Breast epithelium (tissue), 4 donors: ENCODE measurements around the gene SARS2. TPM values are rescaled to one million over a fixed set of nuclear protein-coding genes. Genes with fewer than 3 reads are reported as not detected.

Source experiments
- DNase-seq, 2 donors: peaks; one replicate each; pipeline ENCODE4 v3.0.0-alpha.2; 2019; ENCODE audit warnings: low spot score in 2 of 2
- H3K27ac ChIP-seq, 2 donors: fragments of 200-600 bp; sonication (generic) in 1 of 2; one replicate each; pipeline ENCODE4 v1.5.1; 2016 to 2019; ENCODE audit warnings: mild to moderate bottlenecking in 1 of 2
- H3K27me3 ChIP-seq, 2 donors: fragments of 200-600 bp; sonication (generic) in 1 of 2; one replicate each; pipeline versions ENCODE4 v1.5.1 to v1.6.0; 2017 to 2019; ENCODE audit warnings: control low read depth in 1 of 2, mild to moderate bottlenecking in 1 of 2
- H3K36me3 ChIP-seq: fragments of 200-600 bp; one replicate; pipeline ENCODE4 v1.5.1; 2019
- H3K4me1 ChIP-seq, 2 donors: fragments of 200-600 bp; sonication (generic); one replicate each; pipeline ENCODE4 v1.5.1; 2016 to 2019; ENCODE audit warnings: control low read depth in 1 of 2
- H3K4me3 ChIP-seq, 3 donors: fragments of 200-600 bp; sonication (generic); 1 replicate in 2 of 3; 2 replicates in 1 of 3; pipeline ENCODE4 v1.5.1; 2016 to 2019; ENCODE audit warnings: mild to moderate bottlenecking in 3 of 3, moderate library complexity in 2 of 3
- H3K9me3 ChIP-seq, 2 donors: fragments of 200-600 bp; sonication (generic) in 1 of 2; one replicate each; pipeline ENCODE4 v1.5.1; 2016 to 2019; ENCODE audit warnings: control low read depth in 1 of 2
- POLR2A ChIP-seq: fragments of 450-650 bp; IDR thresholded peaks from one replicate; pipeline ENCODE4 v1.6.1; 2016; ENCODE audit warnings: antibody characterized with exemption, mild to moderate bottlenecking, moderate library complexity
- POLR2AphosphoS5 ChIP-seq, 3 donors: sonication (generic); formaldehyde crosslinking; IDR thresholded peaks; one replicate each; pipeline ENCODE4 v1.6.1; 2017; ENCODE audit warnings: antibody characterized with exemption in 3 of 3
- intact Hi-C: fragments of 100-400 bp; cut with DNase I; formaldehyde crosslinking; loops from one replicate; pipeline ENCODE4 v1.15.1; 2023; ENCODE audit warnings: low total_unique reads
- total RNA-seq, 3 donors: library from RNA; depleted of rRNA; stranded (reverse); fragments of >200 nt; gene quantifications; one replicate each; pipeline ENCODE4 v1.1.0, GENCODE V29; 2016
- TF ChIP-seq, protein P1 (sequence below), 3 donors: fragments of 450-650 bp; IDR thresholded peaks; one replicate each; pipeline ENCODE4 v1.5.1; 2016 to 2017; ENCODE audit warnings: antibody characterized with exemption in 3 of 3, mild to moderate bottlenecking in 3 of 3, moderate library complexity in 3 of 3

Gene SARS2
- total RNA-seq, 3 donors from 2014 or later, result 10.9 to 22.6 (median 18.9) TPM

DNA sequence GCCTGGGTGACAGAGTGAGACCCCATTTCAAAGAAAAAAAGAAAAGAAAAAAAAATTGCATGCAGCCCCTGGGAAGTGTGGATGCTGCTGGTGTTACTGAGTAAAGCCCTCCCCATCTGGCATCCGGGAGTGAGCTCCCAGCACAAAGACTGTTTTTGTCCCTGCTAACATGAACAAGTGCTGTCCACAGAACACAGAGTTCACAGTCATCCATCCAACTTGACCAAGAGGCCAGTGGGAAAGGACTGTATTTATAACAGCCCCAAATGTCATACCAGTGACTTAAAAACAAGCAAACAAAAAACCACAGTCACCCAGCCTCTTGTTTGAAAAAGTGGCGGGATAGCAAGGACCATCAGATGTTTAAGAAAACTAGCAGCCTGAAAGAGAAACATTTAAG is 34.2 kb upstream of the SARS2 start:
- Histone ChIP-seq H3K27me3 (no peaks in the 10 kb centered on the region), H3K27ac (no peak overlapping the region), H3K4me1 (peaks cover 0 to 6% of the 10 kb centered on the region in 2 donors), H3K9me3 (no peaks in the 10 kb centered on the region), H3K4me3 (no peak overlapping the region), H3K36me3 (no peaks in the 10 kb centered on the region)
- TF ChIP-seq, protein P1, sequence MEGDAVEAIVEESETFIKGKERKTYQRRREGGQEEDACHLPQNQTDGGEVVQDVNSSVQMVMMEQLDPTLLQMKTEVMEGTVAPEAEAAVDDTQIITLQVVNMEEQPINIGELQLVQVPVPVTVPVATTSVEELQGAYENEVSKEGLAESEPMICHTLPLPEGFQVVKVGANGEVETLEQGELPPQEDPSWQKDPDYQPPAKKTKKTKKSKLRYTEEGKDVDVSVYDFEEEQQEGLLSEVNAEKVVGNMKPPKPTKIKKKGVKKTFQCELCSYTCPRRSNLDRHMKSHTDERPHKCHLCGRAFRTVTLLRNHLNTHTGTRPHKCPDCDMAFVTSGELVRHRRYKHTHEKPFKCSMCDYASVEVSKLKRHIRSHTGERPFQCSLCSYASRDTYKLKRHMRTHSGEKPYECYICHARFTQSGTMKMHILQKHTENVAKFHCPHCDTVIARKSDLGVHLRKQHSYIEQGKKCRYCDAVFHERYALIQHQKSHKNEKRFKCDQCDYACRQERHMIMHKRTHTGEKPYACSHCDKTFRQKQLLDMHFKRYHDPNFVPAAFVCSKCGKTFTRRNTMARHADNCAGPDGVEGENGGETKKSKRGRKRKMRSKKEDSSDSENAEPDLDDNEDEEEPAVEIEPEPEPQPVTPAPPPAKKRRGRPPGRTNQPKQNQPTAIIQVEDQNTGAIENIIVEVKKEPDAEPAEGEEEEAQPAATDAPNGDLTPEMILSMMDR (IDR thresholded peaks at IDR 0.05), result no peak
- no peak for TF ChIP-seq POLR2AphosphoS5 (IDR thresholded peaks at IDR 0.05)
- no peak for TF ChIP-seq POLR2A
- intact Hi-C loops, result no loop called here
- DNase-seq, result no peak

DNA sequence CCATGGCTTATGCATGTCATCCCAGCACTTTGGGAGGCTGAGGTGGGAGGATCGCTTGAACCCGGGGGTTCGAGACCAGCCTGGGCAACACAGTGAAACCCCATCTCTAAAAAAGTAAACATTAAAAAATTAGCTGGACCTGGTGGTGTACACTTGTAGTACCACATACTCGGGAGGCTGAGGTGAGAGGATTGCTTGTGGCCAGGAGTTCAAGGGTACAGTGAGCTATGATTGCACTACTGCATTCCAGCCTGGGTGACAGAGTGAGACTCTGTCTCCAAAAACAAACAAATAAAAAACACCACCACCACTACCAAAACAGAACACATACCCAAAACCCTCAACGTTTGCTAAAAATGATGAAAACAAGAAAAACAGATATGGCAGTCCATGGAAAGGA is 29.1 kb upstream of the SARS2 start:
- no peak for DNase-seq
- Histone ChIP-seq H3K9me3 (no peaks in the 10 kb centered on the region), H3K27ac (no peak overlapping the region), H3K4me3 (no peak overlapping the region), H3K4me1 (peaks cover 0 to 6% of the 10 kb centered on the region in 2 donors), H3K36me3 (no peaks in the 10 kb centered on the region), H3K27me3 (no peaks in the 10 kb centered on the region)
- TF ChIP-seq, protein P1 (IDR thresholded peaks at IDR 0.05), result no peak
- TF ChIP-seq POLR2AphosphoS5 (IDR thresholded peaks at IDR 0.05) (no peak), POLR2A (no peak)
- intact Hi-C loops, result no loop called here

DNA sequence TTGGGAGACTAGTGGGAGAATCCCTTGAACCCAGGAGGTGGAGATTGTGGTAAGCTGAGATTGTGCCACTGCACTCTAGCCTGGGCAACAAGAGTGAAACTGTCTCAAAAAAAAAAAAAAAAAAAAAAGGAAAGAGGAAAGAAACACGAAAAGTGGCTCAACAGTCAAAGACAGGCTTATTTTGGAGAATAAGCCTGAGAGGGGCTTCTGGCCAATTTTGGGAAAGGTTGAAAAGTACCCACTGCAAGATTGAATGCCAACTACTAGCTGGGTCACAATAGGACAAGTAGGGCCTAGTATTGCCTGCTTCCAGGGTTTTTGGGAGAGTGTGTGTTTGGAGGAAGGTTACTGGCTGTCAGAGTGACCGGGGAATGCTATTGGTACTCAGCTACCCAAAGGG is 27.7 kb upstream of the SARS2 start:
- intact Hi-C loops, result no loop called here
- no peak for TF ChIP-seq POLR2A
- TF ChIP-seq POLR2AphosphoS5 (IDR thresholded peaks at IDR 0.05), result no peak
- TF ChIP-seq, protein P1 (IDR thresholded peaks at IDR 0.05), result no peak
- no peaks in the 10 kb centered on the region for H3K27me3 ChIP-seq
- H3K27ac ChIP-seq, result no peak overlapping the region
- H3K4me3 ChIP-seq, result no peak overlapping the region
- no peak for DNase-seq
- H3K9me3 ChIP-seq, result no peaks in the 10 kb centered on the region
- H3K4me1 ChIP-seq, result peaks cover 0 to 6% of the 10 kb centered on the region in 2 donors
- H3K36me3 ChIP-seq, result no peaks in the 10 kb centered on the region

DNA sequence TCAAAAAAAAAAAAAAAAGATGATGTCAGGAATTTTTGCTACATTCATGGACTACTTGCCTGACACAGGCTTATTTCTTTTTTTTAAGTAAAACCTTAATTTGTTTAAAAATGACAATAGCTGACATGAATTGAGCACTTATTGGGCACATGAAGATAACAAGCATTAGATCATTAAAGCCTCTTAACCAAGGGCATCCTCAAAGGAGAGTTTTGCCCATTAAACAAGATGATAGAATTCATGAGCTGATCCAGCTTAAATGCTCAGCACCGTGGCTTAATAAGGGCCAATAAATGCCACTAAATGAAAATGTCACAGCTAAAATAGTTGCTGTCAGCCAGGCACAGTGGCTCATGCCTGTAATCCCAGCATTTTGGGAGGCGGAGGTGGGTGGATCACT is 25.7 kb upstream of the SARS2 start:
- Histone ChIP-seq H3K4me3 (no peak overlapping the region), H3K27me3 (no peaks in the 10 kb centered on the region), H3K27ac (no peak overlapping the region), H3K4me1 (no peaks in the 10 kb centered on the region), H3K9me3 (no peaks in the 10 kb centered on the region), H3K36me3 (no peaks in the 10 kb centered on the region)
- no peak for DNase-seq
- no peak for TF ChIP-seq POLR2AphosphoS5 (IDR thresholded peaks at IDR 0.05)
- no peak for TF ChIP-seq POLR2A
- TF ChIP-seq, protein P1 (IDR thresholded peaks at IDR 0.05), result no peak
- intact Hi-C loops, result no loop called here

DNA sequence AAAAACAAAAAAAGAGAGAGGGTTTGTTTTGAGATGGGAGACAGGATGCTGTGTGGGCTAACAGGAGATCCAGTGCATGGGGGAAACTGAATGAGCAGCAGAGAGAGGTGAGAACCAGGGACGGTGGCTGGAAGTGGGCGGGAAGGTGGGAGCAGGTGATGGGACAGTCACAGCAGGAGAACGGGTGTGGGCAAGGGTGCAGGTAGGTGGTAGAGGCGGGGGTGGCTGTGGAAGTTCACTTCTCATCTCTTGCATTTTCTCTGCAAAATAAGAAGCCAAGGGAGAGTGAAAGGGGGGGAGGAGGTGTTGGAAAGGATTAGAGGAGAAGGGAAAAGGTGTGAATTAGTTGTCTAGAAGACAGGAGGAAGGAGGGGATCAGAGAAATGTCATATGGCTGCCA is 23.1 kb upstream of the SARS2 start:
- Histone ChIP-seq H3K36me3 (no peaks in the 10 kb centered on the region), H3K27ac (no peak overlapping the region), H3K9me3 (no peaks in the 10 kb centered on the region), H3K4me1 (no peaks in the 10 kb centered on the region), H3K27me3 (no peaks in the 10 kb centered on the region), H3K4me3 (no peak overlapping the region)
- intact Hi-C loops, result no loop called here
- TF ChIP-seq POLR2A, result no peak
- TF ChIP-seq, protein P1 (IDR thresholded peaks at IDR 0.05), result no peak
- no peak for TF ChIP-seq POLR2AphosphoS5 (IDR thresholded peaks at IDR 0.05)
- DNase-seq, result no peak
